Measurements from ENCODE around the gene SRRD. TPM values are rescaled to one million over a fixed set of nuclear protein-coding genes. Genes with fewer than 3 reads are reported as not detected.

The SRRD gene
- total RNA-seq, 6 donors from 2014 or later: 6.2 to 25.9 (median 11.3) TPM

DNA sequence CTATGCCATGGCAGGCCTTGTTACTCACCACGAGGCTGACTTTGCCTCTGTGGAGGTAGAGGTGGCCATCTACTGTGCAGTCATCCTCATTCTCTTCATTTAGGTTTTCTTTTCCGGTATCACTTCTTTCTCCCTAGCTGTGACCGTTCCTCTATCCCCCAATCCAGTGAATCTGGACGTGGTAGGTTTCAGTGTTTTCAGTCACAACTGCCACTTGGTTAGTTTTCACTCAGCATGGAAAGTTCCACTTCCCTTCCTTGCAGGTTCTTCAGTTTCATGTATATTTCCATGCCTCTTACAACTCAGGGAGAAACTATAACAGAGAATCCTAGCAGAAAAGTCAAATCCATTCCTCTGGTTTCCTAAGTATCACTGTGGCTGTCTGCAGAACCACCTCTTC lies 2.0 kb upstream of the SRRD start:
- no peak overlapping the region for H3K4me3 ChIP-seq
- WGBS, 2 donors: 76 to 79% methylated on average over 4 of the region's 4 CpGs
- no peak for ATAC-seq (ENCODE audit: low FRiP score in 2 of 2)

DNA sequence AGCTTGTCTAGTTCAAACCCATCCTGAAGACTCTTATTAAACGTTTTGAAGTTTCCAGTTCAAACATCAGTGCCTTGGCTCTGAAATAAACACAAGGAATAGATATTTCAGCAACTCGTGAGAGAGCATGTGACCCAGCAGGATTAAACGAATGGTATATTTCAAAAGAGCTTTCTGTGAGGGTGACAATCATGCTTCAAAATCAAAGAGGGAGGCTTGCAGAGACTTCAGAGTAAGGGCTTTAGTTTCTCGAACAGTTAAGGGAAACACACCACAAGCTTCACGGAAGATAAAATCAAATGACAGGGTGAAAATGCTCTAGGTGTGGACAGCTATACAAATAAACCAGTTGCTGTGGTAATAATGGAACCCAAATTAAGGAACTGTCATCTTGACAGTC lies 1.5 kb upstream of the SRRD start:
- no peak overlapping the region for H3K27ac ChIP-seq
- no peaks in the 10 kb centered on the region for H3K27me3 ChIP-seq
- 45 to 61% methylated on average over 5 of the region's 5 CpGs for WGBS, 2 donors
- TF ChIP-seq EP300 (IDR thresholded peaks at IDR 0.05) (no peak), POLR2AphosphoS5 (IDR thresholded peaks at IDR 0.05) (no peak), POLR2A (IDR thresholded peaks at IDR 0.05) (no peak)
- TF ChIP-seq, protein P1, sequence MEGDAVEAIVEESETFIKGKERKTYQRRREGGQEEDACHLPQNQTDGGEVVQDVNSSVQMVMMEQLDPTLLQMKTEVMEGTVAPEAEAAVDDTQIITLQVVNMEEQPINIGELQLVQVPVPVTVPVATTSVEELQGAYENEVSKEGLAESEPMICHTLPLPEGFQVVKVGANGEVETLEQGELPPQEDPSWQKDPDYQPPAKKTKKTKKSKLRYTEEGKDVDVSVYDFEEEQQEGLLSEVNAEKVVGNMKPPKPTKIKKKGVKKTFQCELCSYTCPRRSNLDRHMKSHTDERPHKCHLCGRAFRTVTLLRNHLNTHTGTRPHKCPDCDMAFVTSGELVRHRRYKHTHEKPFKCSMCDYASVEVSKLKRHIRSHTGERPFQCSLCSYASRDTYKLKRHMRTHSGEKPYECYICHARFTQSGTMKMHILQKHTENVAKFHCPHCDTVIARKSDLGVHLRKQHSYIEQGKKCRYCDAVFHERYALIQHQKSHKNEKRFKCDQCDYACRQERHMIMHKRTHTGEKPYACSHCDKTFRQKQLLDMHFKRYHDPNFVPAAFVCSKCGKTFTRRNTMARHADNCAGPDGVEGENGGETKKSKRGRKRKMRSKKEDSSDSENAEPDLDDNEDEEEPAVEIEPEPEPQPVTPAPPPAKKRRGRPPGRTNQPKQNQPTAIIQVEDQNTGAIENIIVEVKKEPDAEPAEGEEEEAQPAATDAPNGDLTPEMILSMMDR (IDR thresholded peaks at IDR 0.05): no peak
- no peaks in the 10 kb centered on the region for H3K9me3 ChIP-seq
- ATAC-seq (ENCODE audit: low FRiP score in 2 of 2) (no peak), DNase-seq (no peak)
- peaks cover 49 to 72% (median 56%) of the 10 kb centered on the region in 4 donors for H3K4me1 ChIP-seq
- peaks cover 0 to 17% (median 0%) of the 10 kb centered on the region in 4 donors for H3K36me3 ChIP-seq
- no peak overlapping the region for H3K4me3 ChIP-seq

More for the DNA sequence above, 2.0 kb upstream of the SRRD start:
- H3K36me3 ChIP-seq: peaks cover 0 to 22% (median 2%) of the 10 kb centered on the region in 4 donors
- H3K27ac ChIP-seq: no peak overlapping the region
- DNase-seq: no peak
- TF ChIP-seq POLR2A (IDR thresholded peaks at IDR 0.05): no peak
- TF ChIP-seq POLR2AphosphoS5 (IDR thresholded peaks at IDR 0.05): no peak
- TF ChIP-seq, protein P1 (IDR thresholded peaks at IDR 0.05): no peak
- TF ChIP-seq EP300 (IDR thresholded peaks at IDR 0.05): no peak
- no peaks in the 10 kb centered on the region for H3K27me3 ChIP-seq
- H3K4me1 ChIP-seq: peaks cover 49 to 72% (median 56%) of the 10 kb centered on the region in 4 donors
- no peaks in the 10 kb centered on the region for H3K9me3 ChIP-seq

GRCh38 chr22:26483043-26483438 lies 636 bp upstream of the SRRD start:
- Histone ChIP-seq H3K9me3 (no peaks in the 10 kb centered on the region), H3K36me3 (peaks cover under 1 to 17% (median 7%) of the 10 kb centered on the region in 4 donors), H3K27ac (peak overlapping the region; percentile 95 to 98 (median 96)), H3K4me3 (peak overlapping the region; percentile 64 to 91 (median 90)), H3K4me1 (peaks cover 49 to 72% (median 56%) of the 10 kb centered on the region in 4 donors), H3K27me3 (no peaks in the 10 kb centered on the region)
- ATAC-seq (ENCODE audit: low FRiP score in 2 of 2): peak in 1 of 2 donors; percentile 5
- TF ChIP-seq POLR2AphosphoS5 (IDR thresholded peaks at IDR 0.05) (no peak), POLR2A (IDR thresholded peaks at IDR 0.05) (no peak), EP300 (IDR thresholded peaks at IDR 0.05) (no peak)
- TF ChIP-seq, protein P1 (IDR thresholded peaks at IDR 0.05): no peak
- no peak for DNase-seq
- 9 to 18% methylated on average over 3 to 7 of the region's 7 CpGs for WGBS, 2 donors

- H3K9me3 ChIP-seq: no peaks in the 10 kb centered on the region
- peak overlapping the region; percentile 95 to 98 (median 96) for H3K27ac ChIP-seq
- H3K27me3 ChIP-seq: no peaks in the 10 kb centered on the region
- peaks cover 46 to 65% (median 52%) of the 10 kb centered on the region in 4 donors for H3K4me1 ChIP-seq
- peaks cover 5 to 28% (median 18%) of the 10 kb centered on the region in 4 donors for H3K36me3 ChIP-seq
- H3K4me3 ChIP-seq: peak overlapping the region; percentile 64 to 91 (median 90)
- ATAC-seq (ENCODE audit: low FRiP score in 2 of 2) (no peak), DNase-seq (no peak)
- WGBS, 2 donors: 11 to 13% methylated on average over 6 of the region's 6 CpGs
- TF ChIP-seq, protein P1 (IDR thresholded peaks at IDR 0.05): no peak
- TF ChIP-seq POLR2A (IDR thresholded peaks at IDR 0.05) (no peak), POLR2AphosphoS5 (IDR thresholded peaks at IDR 0.05) (no peak), EP300 (IDR thresholded peaks at IDR 0.05) (no peak)
Measured at GRCh38 chr22:26484360-26484706, 656 bp downstream of the SRRD start.

- Histone ChIP-seq H3K4me3 (peak overlapping the region in 1 of 4 donors; percentile 90), H3K4me1 (peaks cover 39 to 58% (median 45%) of the 10 kb centered on the region in 4 donors), H3K27ac (peak overlapping the region; percentile 12 to 96 (median 95)), H3K36me3 (peaks cover 5 to 35% (median 22%) of the 10 kb centered on the region in 4 donors), H3K27me3 (no peaks in the 10 kb centered on the region), H3K9me3 (no peaks in the 10 kb centered on the region)
- WGBS, 2 donors: 51% methylated on average over 7 of the region's 7 CpGs
- ATAC-seq (ENCODE audit: low FRiP score in 2 of 2) (no peak), DNase-seq (no peak)
- TF ChIP-seq EP300 (IDR thresholded peaks at IDR 0.05) (no peak), POLR2A (IDR thresholded peaks at IDR 0.05) (no peak), POLR2AphosphoS5 (IDR thresholded peaks at IDR 0.05) (no peak)
- TF ChIP-seq, protein P1 (IDR thresholded peaks at IDR 0.05): no peak
Measured at GRCh38 chr22:26485013-26485412, 1.3 kb downstream of the SRRD start.

Measured in upper lobe of left lung (tissue), 6 donors.